Measurements from ENCODE around the gene JARID2. TPM values are rescaled to one million over a fixed set of nuclear protein-coding genes. Genes with fewer than 3 reads are reported as not detected.

JARID2 gene
- polyA plus RNA-seq, 1 donor = 16.2 TPM

DNA sequence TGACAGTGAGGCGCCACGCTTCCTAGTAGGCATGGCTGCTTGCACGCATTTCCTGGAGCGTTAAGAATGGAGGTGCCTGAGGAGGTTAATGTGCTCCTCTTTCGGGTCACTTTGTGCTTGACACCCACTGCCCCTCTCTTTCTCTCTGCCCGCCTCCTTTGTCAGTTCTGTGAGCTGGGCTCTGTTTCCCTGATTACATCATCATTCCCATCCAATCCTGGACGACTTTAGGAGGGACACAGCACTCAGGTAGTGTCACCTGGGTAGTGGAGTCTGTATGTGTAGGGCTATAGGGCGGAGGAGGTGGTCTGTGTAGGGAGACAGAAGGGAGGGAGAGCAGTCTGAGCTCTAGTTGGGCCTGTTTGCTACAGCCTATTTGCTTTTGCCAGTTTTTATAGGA is 136.8 kb downstream of the JARID2 start:
- DNase-seq = no peak

- no peak for DNase-seq
Observed at GRCh38 chr6:15384901-15385300, 139.0 kb downstream of the JARID2 start.

DNA sequence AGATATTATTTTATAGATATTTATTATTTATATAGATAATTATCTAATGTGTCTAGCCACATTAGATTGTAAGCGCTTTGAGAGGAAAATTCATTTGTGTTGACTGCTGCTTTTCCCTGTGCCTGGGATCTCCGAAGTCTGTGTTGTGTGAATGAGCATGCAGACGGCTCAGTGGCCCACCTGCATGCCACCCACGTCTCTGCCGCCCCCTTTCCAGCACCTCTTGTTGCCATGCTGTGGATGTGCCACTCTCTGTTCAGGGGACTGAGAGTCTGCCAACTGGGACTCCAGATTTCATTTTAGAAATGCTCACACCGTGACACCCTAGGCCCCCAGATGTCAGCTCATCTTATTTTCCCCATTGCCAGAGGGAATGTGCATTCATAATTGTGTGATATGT is 139.7 kb downstream of the JARID2 start:
- DNase-seq = no peak

GRCh38 chr6:15386110-15386755 is 140.4 kb downstream of the JARID2 start:
- DNase-seq = no peak

DNA sequence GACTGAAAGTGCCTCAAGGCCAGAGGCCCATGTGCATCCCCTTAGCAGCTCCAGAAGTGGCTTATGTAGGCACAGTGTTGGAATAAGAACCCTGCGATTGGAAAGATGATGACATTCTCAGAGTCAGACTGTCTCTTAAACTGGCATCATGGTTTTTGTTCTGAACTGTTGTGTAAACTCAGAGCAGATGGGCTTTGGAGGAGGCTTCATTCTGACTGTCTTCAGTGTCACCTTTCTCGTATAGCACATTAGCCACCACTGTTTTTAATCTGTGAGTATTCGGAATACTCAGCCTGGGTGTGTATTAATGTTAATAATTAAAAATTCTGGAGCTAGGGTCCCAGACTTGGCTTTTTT is 140.9 kb downstream of the JARID2 start:
- no peak for DNase-seq

DNA sequence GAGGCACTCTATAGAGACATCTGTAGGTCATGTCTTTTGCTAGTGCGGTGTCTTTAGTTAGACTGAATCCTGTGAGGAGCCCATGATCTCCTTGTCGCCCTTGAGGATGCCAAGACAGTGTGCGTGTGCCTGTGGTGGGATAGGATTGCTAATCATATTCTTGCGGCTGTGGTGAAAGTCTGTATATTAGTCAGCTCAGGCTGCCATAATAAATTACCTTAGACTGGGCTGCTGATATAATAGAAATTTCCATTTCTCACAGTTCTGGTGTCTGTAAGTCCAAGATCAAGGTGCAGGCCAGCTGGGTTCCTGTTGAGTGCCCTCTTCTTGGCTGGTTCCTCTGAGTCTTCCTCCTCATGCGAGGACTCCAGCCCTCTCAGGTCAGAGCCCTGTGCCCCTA is 141.2 kb downstream of the JARID2 start:
- DNase-seq = no peak

DNA sequence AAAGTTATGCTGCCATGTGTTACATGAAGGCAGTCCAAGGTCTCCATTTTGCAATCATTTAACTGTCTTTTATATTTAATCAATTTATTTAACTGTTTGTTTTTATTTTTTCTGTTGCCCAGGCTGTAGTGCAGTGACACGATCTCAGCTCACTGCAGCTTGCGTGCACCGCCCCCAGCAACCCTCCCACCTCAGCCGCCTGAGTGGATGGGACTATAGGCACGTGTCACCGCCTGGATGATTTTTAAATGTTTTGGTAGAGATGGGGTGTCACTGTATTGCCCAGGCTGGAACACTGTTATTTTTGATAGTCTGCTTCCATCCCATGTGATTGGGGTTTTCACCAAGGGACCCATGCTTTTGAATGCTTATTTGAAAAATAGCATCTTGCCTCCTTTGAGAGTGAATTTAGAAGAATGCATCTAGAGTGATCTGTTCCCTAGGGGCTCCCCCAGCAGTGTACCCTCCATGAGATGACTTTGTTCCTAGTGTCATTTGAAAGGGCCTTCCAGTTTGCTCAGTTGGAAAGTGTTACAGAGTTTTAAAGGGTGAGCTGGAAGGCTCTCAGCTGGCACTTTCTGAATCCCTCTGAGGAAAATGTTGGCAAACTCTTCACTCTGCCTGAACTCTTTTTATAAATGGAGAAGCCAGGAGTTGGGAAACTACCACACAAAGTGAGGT is 143.4 kb downstream of the JARID2 start:
- DNase-seq = peak; percentile 37

- DNase-seq = peak; percentile 33
Observed at GRCh38 chr6:15389765-15390723, 144.2 kb downstream of the JARID2 start.

DNA sequence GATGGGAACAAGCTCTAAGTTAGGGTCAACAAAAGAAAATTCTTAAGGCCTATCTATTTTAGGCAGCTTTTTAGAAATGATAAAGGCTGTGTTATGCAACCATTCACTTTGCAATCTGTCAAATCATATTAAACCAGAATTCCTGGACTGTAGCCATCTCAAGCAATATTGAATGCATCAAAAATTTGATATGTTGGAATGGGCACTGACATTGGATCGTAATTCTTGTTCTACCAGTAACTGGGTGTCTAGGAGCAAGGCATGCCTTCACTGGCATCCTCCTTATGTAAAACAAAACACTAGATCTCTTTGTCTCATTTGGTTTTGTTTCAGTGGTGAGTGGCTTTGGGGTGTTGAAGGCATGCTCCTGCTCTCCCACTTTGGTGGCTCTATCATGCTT is 145.6 kb downstream of the JARID2 start:
- DNase-seq = no peak

- DNase-seq = no peak
Observed at GRCh38 chr6:15392182-15392581, 146.3 kb downstream of the JARID2 start.

DNA sequence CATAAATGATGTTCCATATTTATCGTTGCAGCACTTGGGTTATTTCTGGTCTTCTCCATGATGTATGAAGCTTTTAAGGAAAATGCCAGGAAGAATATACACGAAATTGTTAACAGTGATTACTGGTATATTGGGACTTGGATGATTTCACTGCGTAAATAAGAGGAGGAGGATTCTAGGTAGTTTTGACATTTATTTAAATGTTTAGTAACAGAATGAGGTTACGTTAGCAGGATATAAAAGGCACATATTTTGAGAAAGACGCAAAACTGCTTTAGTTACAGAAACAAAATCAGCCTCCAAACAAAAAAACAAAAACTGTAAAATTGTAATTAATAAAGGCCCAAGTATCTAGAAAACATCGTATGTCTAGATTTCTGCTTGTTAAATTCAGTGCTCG is 147.7 kb downstream of the JARID2 start:
- no peak for DNase-seq

- no peak for DNase-seq
Observed at GRCh38 chr6:15395087-15395486, 149.2 kb downstream of the JARID2 start.

GRCh38 chr6:15396808-15397207 is 150.9 kb downstream of the JARID2 start:
- no peak for DNase-seq

GRCh38 chr6:15398633-15399275 is 152.9 kb downstream of the JARID2 start:
- DNase-seq = no peak

DNA sequence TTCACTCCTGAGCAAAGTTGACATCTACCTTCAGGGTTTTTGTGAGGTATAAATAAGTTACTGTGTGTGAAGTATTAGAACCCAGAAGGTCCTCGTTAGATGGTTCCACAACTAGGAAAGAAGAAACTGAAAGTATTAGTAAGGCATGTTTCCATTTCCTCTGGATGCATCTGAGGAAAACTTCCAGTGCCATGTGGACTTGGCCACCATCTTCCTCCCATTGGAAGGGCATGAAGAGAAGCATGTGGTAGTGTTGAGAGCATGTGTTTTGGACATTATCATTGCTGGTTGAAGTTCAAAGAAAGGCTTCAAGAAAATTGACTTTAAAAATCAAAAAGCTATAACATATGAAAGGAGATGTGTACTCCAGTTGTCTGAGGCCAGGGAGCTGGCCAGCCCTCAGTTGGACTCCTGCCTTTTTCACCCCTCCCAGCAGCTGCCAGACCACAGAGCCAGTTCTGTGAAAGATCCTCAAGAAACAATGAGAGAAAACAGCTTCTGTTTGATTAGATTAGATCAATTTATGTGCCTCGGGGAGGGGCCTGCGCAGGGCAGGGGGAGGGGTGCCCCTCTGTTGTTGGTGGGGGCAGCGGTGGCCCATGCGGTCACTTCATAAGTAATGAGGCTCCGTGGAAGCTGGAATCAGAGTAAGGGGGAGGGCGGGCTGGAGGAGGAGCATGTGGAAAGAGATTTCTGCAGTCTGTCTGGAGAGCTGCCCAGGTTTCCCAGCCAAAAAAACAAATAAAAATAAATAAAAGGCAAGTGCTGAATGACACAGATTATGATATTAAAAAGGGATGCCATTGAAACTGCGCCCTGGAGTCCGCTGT is 154.0 kb downstream of the JARID2 start:
- DNase-seq = peak; percentile 88

GRCh38 chr6:15400572-15401004 is 154.7 kb downstream of the JARID2 start:
- peak; percentile 64 for DNase-seq

DNA sequence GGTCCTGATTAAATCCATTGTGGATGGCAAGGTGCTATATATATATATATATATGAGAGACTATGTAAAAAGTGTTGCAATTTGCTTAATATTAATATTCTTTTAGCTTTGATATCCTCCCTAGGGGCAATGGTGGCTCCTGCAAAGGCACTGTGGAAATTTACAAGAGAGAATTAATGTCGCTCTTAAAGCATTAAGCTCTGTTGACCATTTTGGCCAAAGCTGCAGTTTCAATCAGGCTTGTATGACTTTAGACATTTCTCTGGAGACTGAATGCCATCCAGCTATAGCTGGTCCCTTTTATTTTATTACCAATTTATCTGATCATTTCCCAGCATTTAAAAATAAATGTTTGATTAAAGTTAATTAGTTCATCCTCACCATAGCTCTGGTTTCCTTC is 155.3 kb downstream of the JARID2 start:
- DNase-seq = no peak

DNA sequence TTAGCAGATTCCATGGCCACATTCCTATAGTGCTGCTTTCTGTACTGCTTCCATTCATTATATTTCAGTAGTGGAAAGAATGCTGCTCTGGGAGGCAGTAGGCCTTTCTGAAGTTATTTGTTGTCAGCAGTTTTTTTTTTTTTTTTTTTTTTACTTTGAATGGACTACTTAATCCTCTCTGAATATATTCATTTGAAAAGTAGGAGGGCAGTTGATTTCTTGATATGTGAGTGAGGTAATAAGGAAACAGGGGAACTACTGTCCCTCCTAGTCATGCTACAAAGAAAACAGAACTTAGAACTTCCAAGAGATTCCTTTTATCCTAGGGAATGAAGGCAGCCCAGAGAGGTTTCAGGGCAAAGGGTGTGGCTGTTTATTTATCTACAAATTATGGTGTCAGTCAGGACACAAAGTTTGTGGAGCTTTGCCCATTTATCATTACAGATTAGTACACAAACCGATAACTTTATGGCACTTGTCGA is 155.9 kb downstream of the JARID2 start:
- no peak for DNase-seq

DNA sequence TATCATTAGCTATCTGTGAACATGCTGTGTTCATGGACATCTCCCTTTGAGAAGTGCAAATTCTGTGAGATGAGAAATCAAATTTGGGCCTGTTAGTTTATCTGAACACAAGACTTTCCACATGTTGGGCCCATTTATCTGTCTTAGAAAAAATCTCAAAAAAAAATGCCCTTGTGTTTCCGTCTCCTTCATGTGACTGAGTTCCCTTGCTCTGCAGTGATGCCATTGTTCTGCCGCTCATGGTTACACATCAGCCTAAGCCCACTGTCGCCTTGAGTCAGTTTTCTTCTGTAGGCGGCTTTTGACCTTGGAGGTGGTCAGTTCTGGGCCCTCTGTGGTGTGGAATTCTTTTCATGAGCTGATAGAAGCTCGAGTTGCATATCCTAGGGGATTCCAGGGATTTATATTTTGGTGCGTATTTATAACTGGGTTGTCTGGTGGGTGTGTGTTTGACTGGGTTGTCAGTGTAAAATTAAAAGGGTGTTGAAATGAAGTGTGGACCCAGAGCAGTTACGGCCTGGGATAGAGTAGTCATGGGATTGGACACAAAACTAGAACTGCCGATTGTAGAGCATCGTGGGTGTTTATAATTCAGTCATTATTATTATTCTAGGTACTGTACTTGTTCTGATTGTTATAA is 156.7 kb downstream of the JARID2 start:
- DNase-seq = no peak

- DNase-seq = no peak
Observed at GRCh38 chr6:15403094-15403755, 157.4 kb downstream of the JARID2 start.

- DNase-seq = no peak
Observed at GRCh38 chr6:15404685-15404980, 158.8 kb downstream of the JARID2 start.

Measured in hindlimb muscle (tissue), 1 donor.